ENCODE data around the gene ADD1.

DNA sequence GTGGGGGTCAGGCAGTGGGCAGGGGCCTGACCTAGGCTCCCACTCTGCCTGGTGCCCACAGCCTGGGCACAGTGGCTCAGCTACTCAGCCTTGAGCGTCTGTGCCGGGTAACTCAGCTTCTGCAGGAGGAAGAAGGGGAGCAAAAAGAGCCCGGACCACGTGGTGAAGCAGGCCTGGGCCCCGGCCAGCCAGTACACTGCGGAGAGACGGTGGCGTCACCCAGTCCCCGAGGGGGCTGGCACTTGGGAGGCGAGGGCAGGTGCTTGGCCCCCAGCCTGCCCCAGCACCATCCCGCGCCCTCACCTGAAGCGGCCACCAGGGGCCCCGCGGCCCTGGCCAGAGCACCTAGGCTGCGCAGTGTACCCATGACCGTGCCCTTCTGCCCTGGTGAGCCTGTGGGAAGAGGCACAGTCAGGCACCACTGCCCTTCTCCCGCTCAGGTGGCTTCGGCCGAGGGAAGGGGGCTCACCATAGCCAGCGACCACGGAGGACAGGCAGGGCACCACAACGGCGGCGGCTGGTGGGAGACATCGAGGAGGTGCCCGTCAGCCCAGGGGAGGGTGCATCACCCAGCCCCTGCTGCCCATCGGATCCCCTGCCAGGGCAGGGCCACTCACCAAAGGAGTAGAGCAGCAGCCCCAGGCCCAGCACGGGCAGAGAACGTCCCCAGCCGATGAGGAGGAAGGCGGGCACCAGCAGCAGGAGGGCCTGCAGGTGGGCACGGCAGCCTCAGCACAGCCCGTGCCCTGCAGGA, 87.3 kb downstream of the ADD1 start:
- TF ChIP-seq CTCF (IDR thresholded peaks at IDR 0.05), result peak; percentile 23
- no peak for TF ChIP-seq ZFX (IDR thresholded peaks at IDR 0.05; ENCODE audit: borderline replicate concordance)
